Forelimb muscle (tissue), 1 donor: ENCODE measurements around the gene CPNE6. TPM values are rescaled to one million over a fixed set of nuclear protein-coding genes. Genes with fewer than 3 reads are reported as not detected.
"Not testable (repeated sequence)": the region's sequence is repeated elsewhere in the genome, so short reads cannot be mapped to it uniquely, and the experiment has no call there.

ENCODE experiments used
- DNase-seq: peaks from one replicate; pipeline ENCODE4 v3.0.0-alpha.2; 2013; ENCODE audit warnings: low read depth
- polyA plus RNA-seq: library from polyadenylated mRNA; unstranded; fragments of 120-200 nt; gene quantifications from one replicate; pipeline ENCODE4 v1.2.1, GENCODE V29; 2013; ENCODE audit not compliant: insufficient read length

The CPNE6 gene
- polyA plus RNA-seq, 1 donor = not detected

- DNase-seq = no peak
Observed at GRCh38 chr14:24103451-24103850, 32.1 kb downstream of the CPNE6 start.

- DNase-seq = not testable (repeated sequence)
Observed at GRCh38 chr14:24105609-24106239, 34.4 kb downstream of the CPNE6 start.

- no peak for DNase-seq
Observed at GRCh38 chr14:24106672-24107271, 35.4 kb downstream of the CPNE6 start.

DNA sequence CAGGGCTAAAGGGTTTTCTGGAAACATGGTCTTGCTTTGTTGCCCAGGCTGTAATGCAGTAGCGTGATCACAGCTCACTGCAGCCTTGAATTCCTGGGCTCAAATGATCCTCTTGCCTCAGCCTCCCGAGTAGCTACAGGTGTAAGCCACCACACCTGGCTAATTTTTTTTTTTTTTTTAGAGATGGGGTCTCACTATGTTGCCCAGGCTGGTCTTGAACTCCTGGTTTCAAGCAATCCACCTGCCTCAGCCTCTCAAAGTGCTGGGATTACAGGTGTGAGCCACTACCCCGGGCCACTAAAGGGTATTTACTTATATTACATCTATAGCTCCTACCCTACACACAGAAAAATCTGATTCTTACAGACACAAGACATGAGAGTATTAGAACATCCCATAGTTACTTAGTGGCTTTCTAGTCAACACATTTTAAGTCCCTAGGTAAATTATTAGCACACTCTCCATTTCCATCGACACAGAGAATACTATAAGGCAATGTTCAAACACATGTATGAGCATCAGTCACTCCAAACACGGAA is 37.0 kb downstream of the CPNE6 start:
- DNase-seq = no peak

DNA sequence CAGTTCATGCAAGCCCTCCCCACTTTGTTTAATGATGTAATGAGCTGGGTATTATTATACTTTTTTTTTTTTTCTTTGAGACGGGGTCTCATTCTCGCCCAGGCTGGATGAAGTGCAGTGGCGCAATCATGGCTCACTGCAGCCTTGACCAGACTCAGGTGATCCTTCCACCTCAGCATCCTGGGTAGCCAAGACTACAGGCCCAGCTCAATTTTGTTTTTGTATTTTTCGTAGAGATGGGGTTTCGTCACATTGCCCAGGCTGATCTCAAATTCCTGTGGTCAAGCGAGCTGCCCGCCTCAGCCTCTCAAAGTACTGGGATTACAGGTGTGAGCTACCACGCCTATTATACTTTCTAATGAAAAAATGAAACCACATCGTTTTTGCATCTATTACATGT is 38.7 kb downstream of the CPNE6 start:
- no peak for DNase-seq

DNA sequence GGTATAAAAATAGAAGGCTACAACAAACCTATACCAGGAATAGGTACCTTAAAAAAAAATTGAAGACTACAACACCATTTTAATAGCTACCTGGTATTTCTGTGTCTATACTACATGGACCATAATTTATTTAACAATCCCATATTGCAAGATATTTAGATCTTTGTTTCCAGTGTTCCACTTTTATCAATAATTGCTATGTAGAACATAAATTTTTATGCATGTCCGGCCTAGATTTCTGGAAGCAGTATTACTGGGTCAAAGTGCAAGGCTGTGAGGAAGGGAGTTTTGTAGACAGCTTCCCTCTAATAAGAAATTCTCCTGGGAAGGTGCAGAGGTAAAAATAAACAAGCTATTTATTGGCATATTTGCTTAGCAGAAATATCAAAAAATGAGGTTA is 39.2 kb downstream of the CPNE6 start:
- no peak for DNase-seq

DNA sequence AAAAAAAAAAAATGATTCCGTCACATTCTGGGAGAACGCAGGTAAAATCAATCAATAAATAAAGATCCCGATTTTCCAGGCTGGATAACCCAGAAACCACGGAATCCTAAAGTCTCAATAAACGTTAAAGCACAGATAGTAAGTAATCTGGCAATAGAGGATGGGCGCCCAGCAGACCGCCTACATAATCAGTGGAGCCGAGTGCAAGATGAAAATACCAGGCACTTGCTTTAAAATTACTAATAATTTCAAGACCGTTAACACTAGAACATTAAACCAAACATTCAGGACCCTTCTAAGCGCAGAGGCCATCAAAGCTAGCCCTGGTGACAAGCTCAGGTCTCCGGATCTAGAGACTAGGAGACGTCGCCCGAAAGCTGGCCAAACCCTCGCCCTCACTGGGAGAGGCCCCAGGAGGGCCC is 42.0 kb downstream of the CPNE6 start:
- no peak for DNase-seq

GRCh38 chr14:24113801-24114531 is 42.6 kb downstream of the CPNE6 start:
- peak; percentile 66 for DNase-seq

DNA sequence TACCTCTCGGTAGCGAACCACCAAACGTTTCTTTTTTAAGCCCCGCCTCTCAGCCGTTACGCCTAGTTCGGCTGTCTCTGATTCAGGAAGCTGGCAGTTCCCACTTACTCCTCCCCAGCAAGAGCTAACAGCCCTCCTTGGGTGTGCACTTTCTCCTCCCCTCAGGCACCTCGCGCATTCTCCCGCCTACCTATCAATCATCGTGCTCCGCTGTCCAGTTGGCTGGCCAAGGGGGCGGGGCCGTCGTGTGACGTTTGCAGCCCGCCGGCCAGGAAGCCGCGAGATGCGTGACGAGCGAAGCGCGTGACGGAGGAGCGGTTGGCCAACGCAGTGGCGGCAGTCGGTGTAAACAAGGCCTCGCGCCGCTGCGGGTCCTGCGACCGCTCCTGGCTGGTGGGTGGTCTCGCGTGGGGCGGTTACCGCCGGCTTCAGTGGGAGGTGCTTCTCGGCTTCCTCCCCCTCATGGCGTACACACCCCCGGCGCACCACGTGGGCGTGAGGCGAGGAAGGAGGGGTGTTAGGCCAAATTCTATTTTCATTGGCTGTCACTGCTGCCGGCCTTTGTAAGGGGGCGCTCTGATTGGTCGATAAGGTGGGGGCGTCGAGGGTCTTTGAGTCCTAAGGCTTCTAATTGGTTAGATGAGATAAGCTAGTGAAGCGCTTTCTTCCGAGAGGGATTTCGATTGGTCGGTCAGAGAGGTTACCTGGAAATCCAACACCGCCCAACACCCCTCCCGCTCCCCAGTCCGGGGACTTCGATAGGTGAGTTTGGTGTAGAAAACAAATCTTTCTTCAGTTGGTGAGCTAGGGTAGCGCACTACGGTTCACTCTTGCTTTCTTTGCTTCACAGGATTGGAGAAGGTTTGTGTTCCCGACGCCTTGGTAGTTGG is 43.4 kb downstream of the CPNE6 start, which contains the start of the genes DCAF11 and NRL:
DCAF11 (plus strand) TSS at position 246 of the 890 bp plus-strand sequence. CDS start 818 bp downstream, outside the sequence.
NRL (minus strand) TSS at position 418 of the 890 bp plus-strand sequence. CDS start 32,101 bp downstream, outside the sequence.
- DNase-seq = peak; percentile 98

DNA sequence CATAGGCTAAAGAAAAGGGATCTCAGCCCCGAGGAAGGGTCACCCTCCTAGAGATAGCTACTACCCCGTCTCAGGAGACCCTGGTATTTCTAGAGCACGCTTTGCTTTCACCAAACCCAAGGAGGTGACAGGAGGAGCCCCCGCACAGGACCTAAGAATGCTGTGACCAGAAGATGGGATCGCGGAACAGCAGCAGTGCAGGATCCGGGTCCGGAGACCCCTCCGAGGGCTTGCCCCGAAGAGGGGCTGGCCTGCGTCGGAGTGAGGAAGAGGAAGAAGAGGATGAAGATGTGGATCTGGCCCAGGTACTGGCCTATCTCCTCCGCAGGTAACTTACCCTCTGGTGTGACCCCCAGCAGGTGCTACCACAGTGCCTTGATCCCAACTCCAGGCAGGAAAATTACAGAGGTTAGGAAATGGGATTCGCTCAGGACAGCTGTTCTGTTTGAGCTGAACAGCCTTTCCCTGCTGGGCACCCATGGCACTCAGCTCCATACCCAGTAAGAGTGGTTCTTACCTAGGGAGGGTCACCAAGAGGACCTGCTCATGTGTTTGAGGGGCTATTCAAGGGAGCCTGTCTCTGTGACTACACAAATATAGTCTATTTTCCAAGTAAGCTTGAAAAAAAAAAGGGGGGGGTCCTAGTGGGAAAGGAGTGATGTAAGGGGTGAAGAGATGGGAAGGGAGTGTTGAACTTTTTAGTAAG is 44.2 kb downstream of the CPNE6 start:
- DNase-seq = no peak

- DNase-seq = no peak
Observed at GRCh38 chr14:24116128-24116814, 44.9 kb downstream of the CPNE6 start.

GRCh38 chr14:24117179-24117578 is 45.8 kb downstream of the CPNE6 start:
- DNase-seq = no peak

GRCh38 chr14:24119691-24120090 is 48.3 kb downstream of the CPNE6 start:
- DNase-seq = no peak

DNA sequence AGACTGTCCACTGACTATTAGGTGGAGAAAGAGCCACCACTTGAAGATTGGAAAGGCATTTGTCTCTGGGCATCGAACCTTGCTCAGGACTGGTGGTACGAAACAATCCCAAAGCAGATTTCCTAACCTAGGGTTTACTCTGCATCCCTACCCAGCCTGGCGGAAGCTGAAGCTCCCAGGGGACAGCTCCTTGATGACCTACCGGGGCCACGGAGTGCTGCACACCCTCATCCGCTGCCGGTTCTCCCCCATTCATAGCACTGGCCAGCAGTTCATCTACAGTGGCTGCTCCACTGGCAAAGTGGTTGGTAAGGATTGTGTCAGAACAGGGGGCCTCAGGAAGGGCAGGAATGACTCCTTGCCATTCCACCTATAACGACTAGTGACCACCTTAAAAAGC is 49.8 kb downstream of the CPNE6 start:
- no peak for DNase-seq

DNA sequence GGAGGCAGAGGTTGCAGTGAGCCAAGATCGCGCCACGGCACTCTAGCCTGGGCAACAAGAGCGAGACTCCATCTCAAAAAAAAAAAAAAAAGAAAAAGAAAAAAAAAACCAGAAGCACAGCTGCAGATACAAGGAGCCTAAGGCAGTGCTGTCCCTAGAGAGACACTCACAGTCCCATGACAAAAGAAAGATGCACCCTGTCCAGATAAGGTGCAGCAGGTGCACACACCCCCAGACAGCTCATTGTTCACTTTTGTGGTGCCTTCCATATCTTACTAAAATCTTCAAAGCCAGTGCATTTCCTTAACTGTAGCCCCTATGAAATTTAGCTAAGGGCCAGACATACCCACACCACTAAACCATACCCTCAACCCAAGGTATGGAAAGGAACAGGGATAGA is 51.1 kb downstream of the CPNE6 start:
- DNase-seq = no peak

DNA sequence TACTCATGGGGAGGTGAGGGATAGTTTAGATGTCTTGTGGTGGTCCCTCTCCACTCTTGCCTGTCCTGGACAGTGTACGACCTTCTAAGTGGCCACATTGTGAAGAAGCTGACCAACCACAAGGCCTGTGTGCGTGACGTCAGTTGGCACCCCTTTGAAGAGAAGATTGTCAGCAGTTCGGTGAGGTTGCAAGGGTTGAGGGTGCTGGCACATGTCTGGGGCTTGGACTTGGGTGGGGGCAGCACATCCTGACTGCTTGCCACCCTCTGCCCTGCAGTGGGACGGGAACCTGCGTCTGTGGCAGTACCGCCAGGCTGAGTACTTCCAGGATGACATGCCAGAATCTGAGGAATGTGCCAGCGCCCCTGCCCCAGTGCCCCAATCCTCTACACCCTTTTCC is 51.5 kb downstream of the CPNE6 start:
- DNase-seq = no peak

GRCh38 chr14:24123424-24124417 is 52.4 kb downstream of the CPNE6 start:
- no peak for DNase-seq

- no peak for DNase-seq
Observed at GRCh38 chr14:24126939-24127338, 55.6 kb downstream of the CPNE6 start.

DNA sequence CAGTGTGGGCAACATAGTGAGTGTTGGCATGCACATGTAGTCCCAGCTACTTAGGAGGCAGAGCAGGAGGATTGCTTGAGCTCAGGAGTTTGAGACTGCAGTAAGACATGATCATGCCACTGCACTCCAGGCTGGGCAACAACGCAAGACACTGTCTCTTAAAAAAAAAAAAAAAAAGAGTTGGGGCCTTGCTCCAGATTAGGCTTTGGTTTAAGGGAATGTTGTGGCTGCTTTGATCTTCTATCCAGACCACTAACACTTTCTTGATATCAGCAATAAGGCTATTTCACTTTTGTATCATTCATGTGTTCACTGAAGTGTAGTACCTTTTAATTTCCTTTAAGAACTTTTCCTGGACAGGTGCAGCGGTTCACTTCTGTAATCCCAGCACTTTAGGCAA is 56.3 kb downstream of the CPNE6 start:
- no peak for DNase-seq
